ENCODE data around the gene OLFML3.

- TF ChIP-seq YY1 (IDR thresholded peaks at IDR 0.05; ENCODE audit: low read depth) (no peak), CEBPB (IDR thresholded peaks at IDR 0.05) (no peak), RAD21 (IDR thresholded peaks at IDR 0.05; ENCODE audit: low read depth) (no peak), EP300 (IDR thresholded peaks at IDR 0.05; ENCODE audit: borderline replicate concordance) (no peak), FOXM1 (IDR thresholded peaks at IDR 0.05; ENCODE audit: borderline replicate concordance, low read depth) (no peak), NFIC (IDR thresholded peaks at IDR 0.05) (no peak), REST (IDR thresholded peaks at IDR 0.05; ENCODE audit: low read depth) (no peak), ZBTB7A (IDR thresholded peaks at IDR 0.05; ENCODE audit: low read depth) (no peak)
Observed at GRCh38 chr1:113990530-113990929, 11.3 kb downstream of the OLFML3 start.
